HL-60 (cell line): ENCODE data around the gene SMYD5.

ENCODE experiments used
- DNase-seq, 2 experiments: peaks; one replicate each; pipeline ENCODE4 v3.0.0-alpha.2; 2010 to 2020; ENCODE audit warnings: low read depth in 1 of 2, low spot score in 1 of 2
- H3K27ac ChIP-seq: fragments of 250-450 bp; sonication (Bioruptor Pico); replicated peaks from 2 replicates; pipeline ENCODE4 v1.5.1; 2020; ENCODE audit warnings: mild to moderate bottlenecking, moderate library complexity
- H3K27me3 ChIP-seq: fragments of 250-450 bp; sonication (Bioruptor Pico); 2 replicates; pipeline ENCODE4 v1.5.1; 2021; ENCODE audit warnings: mild to moderate bottlenecking, moderate library complexity; ENCODE audit not compliant: insufficient read depth, poor library complexity, severe bottlenecking
- H3K4me3 ChIP-seq: replicated peaks from 2 replicates; pipeline ENCODE4 v1.5.1; 2011; ENCODE audit warnings: mild to moderate bottlenecking, control low read depth, low read length; ENCODE audit not compliant: insufficient read depth
- CTCF ChIP-seq: IDR thresholded peaks from one replicate; pipeline ENCODE4 v1.5.1; 2011; ENCODE audit warnings: low read length, control low read depth, inconsistent platforms; ENCODE audit not compliant: insufficient read depth
- GABPA ChIP-seq: IDR thresholded peaks from 2 replicates; pipeline ENCODE4 v1.6.1; 2012; ENCODE audit warnings: low read depth
- POLR2AphosphoS5 ChIP-seq: IDR thresholded peaks from 2 replicates; pipeline ENCODE4 v1.6.1; 2012; ENCODE audit warnings: low read depth
- SPI1 ChIP-seq: IDR thresholded peaks from 2 replicates; pipeline ENCODE4 v1.6.1; 2012; ENCODE audit warnings: low read depth, mild to moderate bottlenecking, borderline replicate concordance
- TF ChIP-seq, protein P1 (sequence below): IDR thresholded peaks from 2 replicates; pipeline ENCODE4 v1.6.1; 2012; ENCODE audit warnings: low read depth; ENCODE audit not compliant: insufficient replicate concordance

Gene SMYD5

GRCh38 chr2:73223821-73224220, 9.8 kb downstream of the SMYD5 start:
- TF ChIP-seq SPI1 (no peak), CTCF (no peak), POLR2AphosphoS5 (no peak), GABPA (no peak)
- TF ChIP-seq, protein P1, sequence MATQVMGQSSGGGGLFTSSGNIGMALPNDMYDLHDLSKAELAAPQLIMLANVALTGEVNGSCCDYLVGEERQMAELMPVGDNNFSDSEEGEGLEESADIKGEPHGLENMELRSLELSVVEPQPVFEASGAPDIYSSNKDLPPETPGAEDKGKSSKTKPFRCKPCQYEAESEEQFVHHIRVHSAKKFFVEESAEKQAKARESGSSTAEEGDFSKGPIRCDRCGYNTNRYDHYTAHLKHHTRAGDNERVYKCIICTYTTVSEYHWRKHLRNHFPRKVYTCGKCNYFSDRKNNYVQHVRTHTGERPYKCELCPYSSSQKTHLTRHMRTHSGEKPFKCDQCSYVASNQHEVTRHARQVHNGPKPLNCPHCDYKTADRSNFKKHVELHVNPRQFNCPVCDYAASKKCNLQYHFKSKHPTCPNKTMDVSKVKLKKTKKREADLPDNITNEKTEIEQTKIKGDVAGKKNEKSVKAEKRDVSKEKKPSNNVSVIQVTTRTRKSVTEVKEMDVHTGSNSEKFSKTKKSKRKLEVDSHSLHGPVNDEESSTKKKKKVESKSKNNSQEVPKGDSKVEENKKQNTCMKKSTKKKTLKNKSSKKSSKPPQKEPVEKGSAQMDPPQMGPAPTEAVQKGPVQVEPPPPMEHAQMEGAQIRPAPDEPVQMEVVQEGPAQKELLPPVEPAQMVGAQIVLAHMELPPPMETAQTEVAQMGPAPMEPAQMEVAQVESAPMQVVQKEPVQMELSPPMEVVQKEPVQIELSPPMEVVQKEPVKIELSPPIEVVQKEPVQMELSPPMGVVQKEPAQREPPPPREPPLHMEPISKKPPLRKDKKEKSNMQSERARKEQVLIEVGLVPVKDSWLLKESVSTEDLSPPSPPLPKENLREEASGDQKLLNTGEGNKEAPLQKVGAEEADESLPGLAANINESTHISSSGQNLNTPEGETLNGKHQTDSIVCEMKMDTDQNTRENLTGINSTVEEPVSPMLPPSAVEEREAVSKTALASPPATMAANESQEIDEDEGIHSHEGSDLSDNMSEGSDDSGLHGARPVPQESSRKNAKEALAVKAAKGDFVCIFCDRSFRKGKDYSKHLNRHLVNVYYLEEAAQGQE = no peak
- Histone ChIP-seq H3K27me3 (no peaks in the 10 kb centered on the region), H3K4me3 (no peak overlapping the region), H3K27ac (no peak overlapping the region)
- DNase-seq = no peak

- no peak for TF ChIP-seq POLR2AphosphoS5
- peak; percentile 45; the same call in 1 of the 2 replicates for TF ChIP-seq SPI1
- Histone ChIP-seq H3K27ac (no peak overlapping the region; the same call in 1 of the 2 replicates), H3K4me3 (no peak overlapping the region), H3K27me3 (no peaks in the 10 kb centered on the region)
- peak; percentile 25 to 45 for DNase-seq
These were observed 11.7 kb downstream of the SMYD5 start for GRCh38 chr2:73225513-73226360.

- Histone ChIP-seq H3K27me3 (no peaks in the 10 kb centered on the region), H3K27ac (no peak overlapping the region), H3K4me3 (no peak overlapping the region)
- DNase-seq = no peak
- no peak for TF ChIP-seq GABPA
- 0 out of 2 replicates have a peak, but pooled peaks have one; percentile 16 for TF ChIP-seq POLR2AphosphoS5
These were observed 13.0 kb downstream of the SMYD5 start for GRCh38 chr2:73227086-73227485.

DNA sequence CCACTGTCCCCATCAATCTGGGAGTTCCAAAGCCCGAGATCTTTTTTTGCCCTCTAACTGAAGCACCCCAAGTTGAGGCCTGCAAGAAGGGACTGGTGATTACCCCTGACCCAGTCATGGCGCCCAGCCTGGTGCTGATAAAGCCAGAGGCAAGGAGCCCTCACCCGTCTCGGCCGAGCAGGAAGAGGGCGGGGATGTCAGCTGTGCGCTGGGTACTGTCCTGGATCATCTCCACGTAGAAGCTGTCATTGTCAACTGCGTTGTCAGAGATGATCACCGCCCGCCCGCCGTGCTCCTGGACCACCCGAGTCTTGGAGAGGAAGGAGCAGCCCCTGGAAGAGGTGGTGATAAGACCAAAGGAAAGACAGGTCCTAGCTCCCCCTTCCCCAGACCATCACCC, 14.6 kb downstream of the SMYD5 start:
- H3K27me3 ChIP-seq = no peaks in the 10 kb centered on the region

More for the DNA sequence above, 14.6 kb downstream of the SMYD5 start:
- Histone ChIP-seq H3K4me3 (no peak overlapping the region), H3K27ac (no peak overlapping the region)
- DNase-seq = no peak
- TF ChIP-seq, protein P1 = no peak
- TF ChIP-seq SPI1 (no peak), POLR2AphosphoS5 (no peak), CTCF (no peak), GABPA (no peak)
